Right kidney (tissue), 1 donor: Measurements from ENCODE around the gene LMTK2.

Source experiments
- DNase-seq: peaks from one replicate; pipeline ENCODE4 v3.0.0-alpha.2; 2016

Gene LMTK2

GRCh38 chr7:98203261-98203963 lies 96.8 kb downstream of the LMTK2 start:
- DNase-seq, result no peak

GRCh38 chr7:98203964-98204605 lies 97.4 kb downstream of the LMTK2 start:
- no peak for DNase-seq

GRCh38 chr7:98204670-98205069 lies 98.0 kb downstream of the LMTK2 start:
- DNase-seq, result no peak

GRCh38 chr7:98205162-98205845 lies 98.6 kb downstream of the LMTK2 start:
- DNase-seq, result no peak

- DNase-seq, result no peak
Observed at GRCh38 chr7:98206451-98207330, 100.0 kb downstream of the LMTK2 start.

- DNase-seq, result no peak
Observed at GRCh38 chr7:98209166-98209920, 102.7 kb downstream of the LMTK2 start.

- no peak for DNase-seq
Observed at GRCh38 chr7:98210513-98211220, 104.0 kb downstream of the LMTK2 start.

GRCh38 chr7:98211221-98211675 lies 104.6 kb downstream of the LMTK2 start, which contains the start of gene BHLHA15:
Gene BHLHA15 (plus strand): TSS chr7:98211439. CDS start chr7:98212310, 871 bp downstream.
- no peak for DNase-seq

GRCh38 chr7:98211676-98212531 lies 105.2 kb downstream of the LMTK2 start:
- no peak for DNase-seq

- no peak for DNase-seq
Observed at GRCh38 chr7:98212532-98213041, 105.9 kb downstream of the LMTK2 start.

- DNase-seq, result no peak
Observed at GRCh38 chr7:98213296-98213887, 106.7 kb downstream of the LMTK2 start.

GRCh38 chr7:98213888-98214810 lies 107.5 kb downstream of the LMTK2 start:
- no peak for DNase-seq

GRCh38 chr7:98214811-98215321 lies 108.2 kb downstream of the LMTK2 start:
- no peak for DNase-seq

GRCh38 chr7:98215561-98216495 lies 109.2 kb downstream of the LMTK2 start:
- DNase-seq, result no peak

GRCh38 chr7:98216941-98217622 lies 110.4 kb downstream of the LMTK2 start:
- DNase-seq, result no peak
